ENCODE results near the gene OSBPL10.
A peak's percentile ranks its signal among the peaks of the same experiment; 100 is the strongest.

Gene OSBPL10

DNA sequence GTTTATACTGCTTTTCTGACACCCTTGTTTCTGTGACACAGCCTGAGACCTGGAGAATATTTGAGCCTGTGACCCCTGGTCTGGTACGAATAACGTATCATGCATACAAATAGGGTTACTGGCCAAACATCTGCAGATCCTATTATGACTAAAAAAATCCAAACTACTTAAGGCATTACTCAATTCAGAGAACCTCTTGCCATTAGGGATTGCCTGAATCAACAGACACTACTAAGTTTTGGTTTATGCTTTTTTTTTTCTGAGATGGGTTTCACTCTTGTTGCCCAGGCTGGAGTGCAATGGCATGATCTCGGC lies 35.4 kb downstream of the OSBPL10 start:
- H3K4ac ChIP-seq (ENCODE audit: low read depth, low read length), result peak overlapping the region; percentile 12
- no peak overlapping the region for H3K23ac ChIP-seq (ENCODE audit: low read length)
- no peak overlapping the region for H3K9ac ChIP-seq (ENCODE audit: low read length)
- no peak overlapping the region for H3K4me2 ChIP-seq (ENCODE audit: low read length)
- no peak overlapping the region for H3K14ac ChIP-seq (ENCODE audit: low read length)
- H4K12ac ChIP-seq (ENCODE audit: low read depth, low read length), result no peak overlapping the region
- no peak overlapping the region for H2BK120ac ChIP-seq (ENCODE audit: insufficient read depth, low read length, poor library complexity)
- no peaks in the 10 kb centered on the region for H3K36me3 ChIP-seq (ENCODE audit: control insufficient read depth in 1 of 2, insufficient read depth in 2 of 2, low read length in 2 of 2)
- H3K79me1 ChIP-seq (ENCODE audit: low read length), result peaks cover 6% of the 10 kb centered on the region
- H3K9me3 ChIP-seq (ENCODE audit: insufficient read depth, low read depth, low read length), result peaks cover 3% of the 10 kb centered on the region
- H3K27me3 ChIP-seq (ENCODE audit: insufficient read depth, low read length), result no peaks in the 10 kb centered on the region
- WGBS (ENCODE audit: extremely low coverage, insufficient coverage, insufficient read length), result no CpG with 5 or more reads among the region's 3 CpGs
- H4K91ac ChIP-seq (ENCODE audit: low read depth, low read length), result no peak overlapping the region
- no peak overlapping the region for H2AFZ ChIP-seq (ENCODE audit: insufficient read depth, low read length, poor library complexity)
- H3K18ac ChIP-seq (ENCODE audit: low read length), result no peak overlapping the region
- no peak overlapping the region for H3K4me3 ChIP-seq (ENCODE audit: low read depth, low read length)
- no peak overlapping the region for H2AK5ac ChIP-seq (ENCODE audit: low read length)
- H2BK12ac ChIP-seq (ENCODE audit: low read length), result no peak overlapping the region
- no peak overlapping the region for H3K27ac ChIP-seq (ENCODE audit: low read depth, low read length)
- peak in 1 of 2 donors; percentile 39 for DNase-seq
- H4K8ac ChIP-seq (ENCODE audit: low read depth, low read length), result peak overlapping the region; percentile 43
- H3K4me1 ChIP-seq (ENCODE audit: control insufficient read depth in 1 of 2, insufficient read depth in 2 of 2, low read length in 2 of 2), result peaks cover 14 to 20% of the 10 kb centered on the region in 2 experiments
- H3K79me2 ChIP-seq (ENCODE audit: control insufficient read depth, insufficient read depth, low read length, poor library complexity), result peaks cover 1% of the 10 kb centered on the region
- H2BK5ac ChIP-seq (ENCODE audit: low read depth, low read length, poor library complexity), result no peak overlapping the region

DNA sequence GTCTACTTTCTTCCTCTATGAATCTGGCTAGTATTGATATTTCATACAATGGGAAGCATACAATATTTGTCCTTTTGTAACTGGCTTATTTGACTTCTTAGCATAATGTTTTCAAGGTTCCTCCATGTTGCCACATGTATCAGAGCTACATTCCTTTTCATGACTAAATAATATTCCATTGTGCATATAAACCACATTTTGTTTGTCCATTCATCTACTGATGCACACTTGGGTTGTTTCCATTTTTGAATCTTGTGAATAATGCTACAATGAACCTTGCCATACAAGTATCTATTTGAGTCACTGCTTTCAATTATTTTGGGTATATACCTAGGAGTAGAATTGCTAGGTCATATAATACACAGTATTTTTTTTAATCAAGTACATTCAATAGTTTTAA lies 38.0 kb downstream of the OSBPL10 start:
- no peak overlapping the region for H3K4me2 ChIP-seq (ENCODE audit: low read length)
- H3K36me3 ChIP-seq (ENCODE audit: control insufficient read depth in 1 of 2, insufficient read depth in 2 of 2, low read length in 2 of 2), result no peaks in the 10 kb centered on the region
- no peak overlapping the region for H3K4ac ChIP-seq (ENCODE audit: low read depth, low read length)
- no peak for DNase-seq
- peaks cover 4% of the 10 kb centered on the region for H3K79me2 ChIP-seq (ENCODE audit: control insufficient read depth, insufficient read depth, low read length, poor library complexity)
- no peak overlapping the region for H3K14ac ChIP-seq (ENCODE audit: low read length)
- no peak overlapping the region for H2BK5ac ChIP-seq (ENCODE audit: low read depth, low read length, poor library complexity)
- no peak overlapping the region for H4K91ac ChIP-seq (ENCODE audit: low read depth, low read length)
- no peak overlapping the region for H4K12ac ChIP-seq (ENCODE audit: low read depth, low read length)
- no peak overlapping the region for H2BK120ac ChIP-seq (ENCODE audit: insufficient read depth, low read length, poor library complexity)
- H3K9ac ChIP-seq (ENCODE audit: low read length), result no peak overlapping the region
- no peak overlapping the region for H3K27ac ChIP-seq (ENCODE audit: low read depth, low read length)
- no peak overlapping the region for H3K4me3 ChIP-seq (ENCODE audit: low read depth, low read length)
- peaks cover 19 to 21% of the 10 kb centered on the region in 2 experiments for H3K4me1 ChIP-seq (ENCODE audit: control insufficient read depth in 1 of 2, insufficient read depth in 2 of 2, low read length in 2 of 2)
- H3K79me1 ChIP-seq (ENCODE audit: low read length), result peaks cover 7% of the 10 kb centered on the region
- no peak overlapping the region for H3K18ac ChIP-seq (ENCODE audit: low read length)
- H3K9me3 ChIP-seq (ENCODE audit: insufficient read depth, low read depth, low read length), result no peaks in the 10 kb centered on the region
- H2AK5ac ChIP-seq (ENCODE audit: low read length), result no peak overlapping the region
- H4K8ac ChIP-seq (ENCODE audit: low read depth, low read length), result no peak overlapping the region
- H3K27me3 ChIP-seq (ENCODE audit: insufficient read depth, low read length), result no peaks in the 10 kb centered on the region
- no peak overlapping the region for H2AFZ ChIP-seq (ENCODE audit: insufficient read depth, low read length, poor library complexity)
- H3K23ac ChIP-seq (ENCODE audit: low read length), result no peak overlapping the region
- no peak overlapping the region for H2BK12ac ChIP-seq (ENCODE audit: low read length)

DNA sequence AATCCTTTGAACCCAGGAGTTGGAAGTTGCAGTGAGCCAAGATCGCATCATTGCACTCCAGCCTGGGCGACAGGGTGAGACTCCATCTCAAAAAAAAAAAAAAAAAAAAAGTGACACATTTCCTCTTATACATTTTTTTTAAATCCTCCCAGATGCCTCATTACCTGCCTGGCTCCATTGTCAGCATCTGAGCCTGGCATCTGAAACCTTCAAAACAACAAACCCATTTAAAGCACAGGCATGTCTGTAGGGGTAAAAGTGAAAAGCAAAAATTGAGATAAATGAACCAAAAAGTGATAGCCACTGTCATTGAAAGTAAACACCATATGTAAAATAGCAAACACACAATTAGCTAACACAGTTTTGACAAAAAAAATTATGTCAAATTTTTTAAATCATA lies 38.6 kb downstream of the OSBPL10 start:
- H3K4ac ChIP-seq (ENCODE audit: low read depth, low read length), result no peak overlapping the region
- H3K14ac ChIP-seq (ENCODE audit: low read length), result no peak overlapping the region
- H3K23ac ChIP-seq (ENCODE audit: low read length), result no peak overlapping the region
- H2BK12ac ChIP-seq (ENCODE audit: low read length), result no peak overlapping the region
- H4K91ac ChIP-seq (ENCODE audit: low read depth, low read length), result no peak overlapping the region
- no peak overlapping the region for H2AK5ac ChIP-seq (ENCODE audit: low read length)
- H3K36me3 ChIP-seq (ENCODE audit: control insufficient read depth in 1 of 2, insufficient read depth in 2 of 2, low read length in 2 of 2), result no peaks in the 10 kb centered on the region
- peaks cover 16 to 17% of the 10 kb centered on the region in 2 experiments for H3K4me1 ChIP-seq (ENCODE audit: control insufficient read depth in 1 of 2, insufficient read depth in 2 of 2, low read length in 2 of 2)
- no peak overlapping the region for H2BK5ac ChIP-seq (ENCODE audit: low read depth, low read length, poor library complexity)
- no peaks in the 10 kb centered on the region for H3K9me3 ChIP-seq (ENCODE audit: insufficient read depth, low read depth, low read length)
- H3K79me2 ChIP-seq (ENCODE audit: control insufficient read depth, insufficient read depth, low read length, poor library complexity), result peaks cover 4% of the 10 kb centered on the region
- H3K79me1 ChIP-seq (ENCODE audit: low read length), result peaks cover 7% of the 10 kb centered on the region
- no peak overlapping the region for H3K27ac ChIP-seq (ENCODE audit: low read depth, low read length)
- H3K4me2 ChIP-seq (ENCODE audit: low read length), result no peak overlapping the region
- H4K12ac ChIP-seq (ENCODE audit: low read depth, low read length), result no peak overlapping the region
- H3K4me3 ChIP-seq (ENCODE audit: low read depth, low read length), result no peak overlapping the region
- DNase-seq, result no peak
- no peaks in the 10 kb centered on the region for H3K27me3 ChIP-seq (ENCODE audit: insufficient read depth, low read length)
- H2BK120ac ChIP-seq (ENCODE audit: insufficient read depth, low read length, poor library complexity), result no peak overlapping the region
- H4K8ac ChIP-seq (ENCODE audit: low read depth, low read length), result no peak overlapping the region
- no peak overlapping the region for H3K18ac ChIP-seq (ENCODE audit: low read length)
- H3K9ac ChIP-seq (ENCODE audit: low read length), result no peak overlapping the region
- H2AFZ ChIP-seq (ENCODE audit: insufficient read depth, low read length, poor library complexity), result no peak overlapping the region
- no CpG with 5 or more reads among the region's 2 CpGs for WGBS (ENCODE audit: extremely low coverage, insufficient coverage, insufficient read length)

DNA sequence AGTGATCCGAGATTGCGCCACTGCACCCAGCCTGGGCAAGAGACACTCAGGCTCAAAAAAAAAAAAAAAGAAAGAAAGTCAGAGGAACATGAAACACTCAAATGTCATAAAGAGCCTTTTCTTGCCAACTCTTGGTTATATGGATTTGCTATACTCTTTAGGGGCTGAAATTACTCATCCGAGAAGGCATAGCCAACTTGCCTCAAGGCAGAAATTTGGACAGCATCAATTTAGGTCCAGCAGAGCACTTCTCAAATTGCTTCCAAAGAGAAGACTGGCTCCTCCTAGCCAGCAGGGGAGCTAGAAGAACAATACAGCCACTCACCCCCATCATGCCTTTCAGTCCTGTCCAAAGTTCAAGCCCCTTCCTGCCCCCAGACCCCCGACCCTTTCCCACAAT lies 43.8 kb downstream of the OSBPL10 start:
- Histone ChIP-seq H3K9me3 (ENCODE audit: insufficient read depth, low read depth, low read length) (no peaks in the 10 kb centered on the region), H3K14ac (ENCODE audit: low read length) (no peak overlapping the region), H3K79me1 (ENCODE audit: low read length) (peaks cover 6% of the 10 kb centered on the region), H2BK120ac (ENCODE audit: insufficient read depth, low read length, poor library complexity) (no peak overlapping the region), H2BK12ac (ENCODE audit: low read length) (peak overlapping the region; percentile 81), H3K9ac (ENCODE audit: low read length) (no peak overlapping the region), H3K23ac (ENCODE audit: low read length) (no peak overlapping the region), H3K4me1 (ENCODE audit: control insufficient read depth in 1 of 2, insufficient read depth in 2 of 2, low read length in 2 of 2) (peaks cover 12 to 17% of the 10 kb centered on the region in 2 experiments), H3K36me3 (ENCODE audit: control insufficient read depth in 1 of 2, insufficient read depth in 2 of 2, low read length in 2 of 2) (no peaks in the 10 kb centered on the region), H3K18ac (ENCODE audit: low read length) (no peak overlapping the region), H3K27me3 (ENCODE audit: insufficient read depth, low read length) (no peaks in the 10 kb centered on the region), H4K91ac (ENCODE audit: low read depth, low read length) (peak overlapping the region; percentile 6), H3K79me2 (ENCODE audit: control insufficient read depth, insufficient read depth, low read length, poor library complexity) (peaks cover 7% of the 10 kb centered on the region), H4K12ac (ENCODE audit: low read depth, low read length) (no peak overlapping the region), H3K4me2 (ENCODE audit: low read length) (no peak overlapping the region), H2AFZ (ENCODE audit: insufficient read depth, low read length, poor library complexity) (no peak overlapping the region), H4K8ac (ENCODE audit: low read depth, low read length) (no peak overlapping the region), H2BK5ac (ENCODE audit: low read depth, low read length, poor library complexity) (no peak overlapping the region), H3K4ac (ENCODE audit: low read depth, low read length) (peak overlapping the region; percentile 17), H3K4me3 (ENCODE audit: low read depth, low read length) (no peak overlapping the region), H2AK5ac (ENCODE audit: low read length) (no peak overlapping the region), H3K27ac (ENCODE audit: low read depth, low read length) (no peak overlapping the region)
- no CpG with 5 or more reads among the region's 4 CpGs for WGBS (ENCODE audit: extremely low coverage, insufficient coverage, insufficient read length)
- DNase-seq, result no peak
